ENCODE results near the gene CD99. TPM values are rescaled to one million over a fixed set of nuclear protein-coding genes. Genes with fewer than 3 reads are reported as not detected.

The CD99 gene
- total RNA-seq, 6 experiments from 2014 or later: 526 to 610 (median 584) TPM

- no peaks in the 10 kb centered on the region for H3K4me1 Mint-ChIP-seq (ENCODE audit: low read depth)
- DNase-seq: no peak
- no peak overlapping the region for H3K4me3 Mint-ChIP-seq
- no peak overlapping the region for H3K27ac Mint-ChIP-seq
- no peaks in the 10 kb centered on the region for H3K36me3 Mint-ChIP-seq (ENCODE audit: low read depth)
- H3K9me3 Mint-ChIP-seq: no peaks in the 10 kb centered on the region
- H3K27me3 Mint-ChIP-seq (ENCODE audit: insufficient read depth): peaks cover 4% of the 10 kb centered on the region
- TF ChIP-seq, protein P1, sequence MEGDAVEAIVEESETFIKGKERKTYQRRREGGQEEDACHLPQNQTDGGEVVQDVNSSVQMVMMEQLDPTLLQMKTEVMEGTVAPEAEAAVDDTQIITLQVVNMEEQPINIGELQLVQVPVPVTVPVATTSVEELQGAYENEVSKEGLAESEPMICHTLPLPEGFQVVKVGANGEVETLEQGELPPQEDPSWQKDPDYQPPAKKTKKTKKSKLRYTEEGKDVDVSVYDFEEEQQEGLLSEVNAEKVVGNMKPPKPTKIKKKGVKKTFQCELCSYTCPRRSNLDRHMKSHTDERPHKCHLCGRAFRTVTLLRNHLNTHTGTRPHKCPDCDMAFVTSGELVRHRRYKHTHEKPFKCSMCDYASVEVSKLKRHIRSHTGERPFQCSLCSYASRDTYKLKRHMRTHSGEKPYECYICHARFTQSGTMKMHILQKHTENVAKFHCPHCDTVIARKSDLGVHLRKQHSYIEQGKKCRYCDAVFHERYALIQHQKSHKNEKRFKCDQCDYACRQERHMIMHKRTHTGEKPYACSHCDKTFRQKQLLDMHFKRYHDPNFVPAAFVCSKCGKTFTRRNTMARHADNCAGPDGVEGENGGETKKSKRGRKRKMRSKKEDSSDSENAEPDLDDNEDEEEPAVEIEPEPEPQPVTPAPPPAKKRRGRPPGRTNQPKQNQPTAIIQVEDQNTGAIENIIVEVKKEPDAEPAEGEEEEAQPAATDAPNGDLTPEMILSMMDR (IDR thresholded peaks at IDR 0.05): no peak
Observed at GRCh38 chrX:2656257-2656836, 34.7 kb upstream of the CD99 start.

DNA sequence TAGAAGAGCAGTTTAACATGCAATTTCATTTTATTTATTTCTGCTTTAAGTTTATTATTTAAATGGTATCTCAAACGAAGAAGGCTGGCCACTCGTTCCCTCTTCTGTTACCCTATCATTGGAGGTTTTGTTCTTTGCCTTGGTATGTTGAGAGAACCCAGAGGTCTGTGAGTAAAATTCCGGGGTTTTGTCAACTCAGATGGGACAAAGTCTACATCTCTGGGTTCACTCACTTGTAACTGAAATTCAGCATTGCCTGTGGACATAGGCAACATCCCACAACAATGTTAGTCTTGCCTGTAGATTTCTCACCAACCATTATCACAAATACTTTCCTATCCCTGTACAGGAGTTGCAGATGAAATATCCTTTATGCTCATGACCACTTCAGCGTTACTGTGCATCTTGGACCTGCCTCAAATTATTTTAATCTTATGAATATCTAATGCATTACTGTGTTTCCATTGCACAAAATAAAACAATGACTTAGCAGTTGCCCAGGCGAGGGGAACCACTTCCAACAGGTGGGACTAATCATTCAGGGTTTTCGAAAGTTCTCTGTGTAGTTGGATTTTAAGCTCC lies 33.5 kb upstream of the CD99 start:
- peaks cover 4% of the 10 kb centered on the region for H3K27me3 Mint-ChIP-seq (ENCODE audit: insufficient read depth)
- no peaks in the 10 kb centered on the region for H3K36me3 Mint-ChIP-seq (ENCODE audit: low read depth)
- no peaks in the 10 kb centered on the region for H3K9me3 Mint-ChIP-seq
- no peak overlapping the region for H3K4me3 Mint-ChIP-seq
- no peaks in the 10 kb centered on the region for H3K4me1 Mint-ChIP-seq (ENCODE audit: low read depth)
- no peak for DNase-seq
- TF ChIP-seq, protein P1 (IDR thresholded peaks at IDR 0.05): no peak
- no peak overlapping the region for H3K27ac Mint-ChIP-seq

DNA sequence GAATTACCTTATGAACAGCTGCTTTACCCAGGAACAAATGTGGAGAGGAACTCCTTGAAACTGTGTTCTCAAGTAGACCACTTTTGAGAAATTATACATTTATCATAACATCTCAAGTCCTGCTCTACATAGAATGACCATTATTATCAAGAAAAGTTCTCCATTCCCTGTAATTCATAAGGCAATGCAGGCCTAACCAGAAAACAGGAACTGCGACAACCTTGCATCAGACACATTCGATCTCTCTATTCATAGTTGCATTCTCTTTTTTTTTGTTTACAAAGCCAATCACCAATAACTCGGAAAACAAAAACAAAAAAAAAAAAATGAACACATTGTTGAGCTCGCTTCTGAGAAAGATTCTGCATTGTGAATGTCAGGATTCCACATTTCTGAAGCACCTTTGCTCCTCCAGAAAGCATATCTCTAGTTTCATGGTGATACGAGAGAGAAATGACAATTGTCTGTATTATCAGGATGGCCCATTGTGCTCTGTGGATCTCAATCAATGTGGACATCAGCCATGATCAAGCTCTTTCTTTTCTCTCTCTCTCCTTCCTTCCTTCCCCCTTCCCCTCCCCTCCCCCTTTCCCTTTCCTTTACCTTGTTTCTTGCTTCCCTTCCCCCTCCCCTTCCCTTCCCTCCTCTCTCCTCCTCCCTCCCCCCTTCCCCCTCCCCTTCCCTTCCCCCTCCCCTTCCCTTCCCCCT lies 32.4 kb upstream of the CD99 start:
- Mint-ChIP-seq H3K27me3 (ENCODE audit: insufficient read depth) (peaks cover 4% of the 10 kb centered on the region), H3K4me1 (ENCODE audit: low read depth) (peaks cover 5% of the 10 kb centered on the region; the same call in 1 of the 2 replicates), H3K36me3 (ENCODE audit: low read depth) (no peaks in the 10 kb centered on the region), H3K27ac (no peak overlapping the region), H3K9me3 (no peaks in the 10 kb centered on the region), H3K4me3 (no peak overlapping the region)
- no peak for DNase-seq
- TF ChIP-seq, protein P1 (IDR thresholded peaks at IDR 0.05): no peak

DNA sequence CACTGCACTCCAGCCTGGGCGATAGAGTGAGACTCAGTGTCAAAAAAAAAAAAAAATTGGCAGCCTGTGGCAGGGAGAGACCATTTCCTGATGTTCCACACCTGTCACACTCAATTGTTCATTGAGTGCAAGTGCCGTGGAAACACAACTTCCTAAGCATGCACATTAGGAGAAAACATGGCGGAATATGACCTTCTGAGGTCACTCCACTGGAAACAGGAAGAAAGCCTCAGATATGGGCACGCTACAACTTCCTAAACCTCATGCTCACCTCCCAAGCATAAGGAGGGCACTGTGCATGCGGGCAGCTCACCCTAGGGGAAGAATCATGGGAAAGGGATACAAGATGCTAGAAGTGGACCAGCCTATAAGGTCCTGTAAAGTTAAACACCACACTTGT lies 28.5 kb upstream of the CD99 start:
- Mint-ChIP-seq H3K36me3 (ENCODE audit: low read depth) (no peaks in the 10 kb centered on the region), H3K4me3 (no peak overlapping the region), H3K27me3 (ENCODE audit: insufficient read depth) (peaks cover 2% of the 10 kb centered on the region; the same call in 1 of the 2 replicates), H3K9me3 (no peaks in the 10 kb centered on the region), H3K4me1 (ENCODE audit: low read depth) (peaks cover 18% of the 10 kb centered on the region), H3K27ac (no peak overlapping the region)
- DNase-seq: no peak
- TF ChIP-seq, protein P1 (IDR thresholded peaks at IDR 0.05): no peak

GRCh38 chrX:2664502-2664901 lies 26.6 kb upstream of the CD99 start:
- DNase-seq: no peak
- H3K4me3 Mint-ChIP-seq: peak overlapping the region; percentile 59; the same call in 1 of the 2 replicates
- peaks cover 3% of the 10 kb centered on the region; the same call in 1 of the 2 replicates for H3K27me3 Mint-ChIP-seq (ENCODE audit: insufficient read depth)
- peaks cover 18% of the 10 kb centered on the region for H3K4me1 Mint-ChIP-seq (ENCODE audit: low read depth)
- no peaks in the 10 kb centered on the region for H3K9me3 Mint-ChIP-seq
- H3K36me3 Mint-ChIP-seq (ENCODE audit: low read depth): no peaks in the 10 kb centered on the region
- H3K27ac Mint-ChIP-seq: peak overlapping the region; percentile 63
- TF ChIP-seq, protein P1 (IDR thresholded peaks at IDR 0.05): no peak

Measured in HFFc6 (cell line).